Measurements from ENCODE around the gene SERPINI1. TPM values are rescaled to one million over a fixed set of nuclear protein-coding genes. Genes with fewer than 3 reads are reported as not detected.
A peak's percentile ranks its signal among the peaks of the same experiment; 100 is the strongest.

The SERPINI1 gene
- 10 to 100 TPM; 19.3 to 25.2 (median 19.3) TPM for polyA plus RNA-seq

- Mint-ChIP-seq H3K36me3 (no peaks in the 10 kb centered on the region), H3K4me1 (peaks cover 0 to 8% of the 10 kb centered on the region in 2 donors), H3K4me3 (no peak within 1 kb of the TSS), H3K27ac (peak within 1 kb of the TSS in 1 of 6 donors; percentile 36), H3K9me3 (no peaks in the 10 kb centered on the region), H3K27me3 (ENCODE audit: low read depth in 3 of 3) (no peaks in the 10 kb centered on the region)
- DNase-seq: peak; percentile 72 to 74 (median 73)
These were observed at the start of gene SERPINI1 for GRCh38 chr3:167735233-167736138. Gene SERPINI1 (plus strand): TSS chr3:167735721. CDS start chr3:167789129, 53,408 bp downstream.

- H3K36me3 Mint-ChIP-seq: peaks cover 13 to 28% (median 15%) of the 10 kb centered on the region in 3 donors
- peaks cover 18 to 46% of the 10 kb centered on the region in 2 donors for H3K4me1 Mint-ChIP-seq
These were observed 44.2 kb upstream of the SERPINI1 start for GRCh38 chr3:167691366-167691765.

GRCh38 chr3:167694121-167694520 lies 41.4 kb upstream of the SERPINI1 start:
- DNase-seq: no peak
- Mint-ChIP-seq H3K27ac (peak overlapping the region in 5 of 6 donors; percentile 4 to 75 (median 44)), H3K9me3 (no peaks in the 10 kb centered on the region), H3K4me3 (no peak overlapping the region), H3K4me1 (peaks cover 18 to 49% of the 10 kb centered on the region in 2 donors), H3K27me3 (ENCODE audit: low read depth in 3 of 3) (no peaks in the 10 kb centered on the region), H3K36me3 (peaks cover 8 to 27% (median 13%) of the 10 kb centered on the region in 3 donors)

More at GRCh38 chr3:167691366-167691765, 44.2 kb upstream of the SERPINI1 start:
- DNase-seq: peak; percentile 14 to 38 (median 23)
- Mint-ChIP-seq H3K27ac (peak overlapping the region; percentile 57 to 89 (median 83)), H3K4me3 (peak overlapping the region in 3 of 5 donors; percentile 14 to 60 (median 50)), H3K9me3 (no peaks in the 10 kb centered on the region), H3K27me3 (ENCODE audit: low read depth in 3 of 3) (no peaks in the 10 kb centered on the region)

- Mint-ChIP-seq H3K4me3 (no peak overlapping the region), H3K9me3 (no peaks in the 10 kb centered on the region), H3K36me3 (peaks cover 0 to 27% (median 6%) of the 10 kb centered on the region in 3 donors), H3K27me3 (ENCODE audit: low read depth in 3 of 3) (no peaks in the 10 kb centered on the region), H3K27ac (no peak overlapping the region), H3K4me1 (peaks cover 0 to 46% of the 10 kb centered on the region in 2 donors)
- DNase-seq: no peak
These were observed 35.5 kb upstream of the SERPINI1 start for GRCh38 chr3:167700046-167700445.

- Mint-ChIP-seq H3K27ac (no peak overlapping the region), H3K4me1 (peaks cover 5 to 55% of the 10 kb centered on the region in 2 donors), H3K36me3 (peaks cover 0 to 22% (median 6%) of the 10 kb centered on the region in 3 donors), H3K4me3 (no peak overlapping the region), H3K27me3 (ENCODE audit: low read depth in 3 of 3) (no peaks in the 10 kb centered on the region), H3K9me3 (no peaks in the 10 kb centered on the region)
- no peak for DNase-seq
These were observed 34.6 kb upstream of the SERPINI1 start for GRCh38 chr3:167700926-167701325.

- Mint-ChIP-seq H3K4me1 (peaks cover 31 to 72% of the 10 kb centered on the region in 2 donors), H3K9me3 (no peaks in the 10 kb centered on the region), H3K36me3 (peaks cover 0 to 31% (median 6%) of the 10 kb centered on the region in 3 donors), H3K27ac (peak overlapping the region in 4 of 6 donors; percentile 18 to 36 (median 22)), H3K4me3 (no peak overlapping the region), H3K27me3 (ENCODE audit: low read depth in 3 of 3) (peaks cover 0 to 2% (median 0%) of the 10 kb centered on the region in 3 donors)
- DNase-seq: no peak
These were observed 29.7 kb upstream of the SERPINI1 start for GRCh38 chr3:167705840-167706239.

- H3K4me1 Mint-ChIP-seq: peaks cover 68 to 85% of the 10 kb centered on the region in 2 donors
- DNase-seq: no peak
- H3K27me3 Mint-ChIP-seq (ENCODE audit: low read depth in 3 of 3): peaks cover 0 to 2% (median 1%) of the 10 kb centered on the region in 3 donors
- H3K27ac Mint-ChIP-seq: peak overlapping the region in 1 of 6 donors; percentile 47
- H3K9me3 Mint-ChIP-seq: no peaks in the 10 kb centered on the region
- peaks cover 0 to 32% (median 0%) of the 10 kb centered on the region in 3 donors for H3K36me3 Mint-ChIP-seq
- no peak overlapping the region for H3K4me3 Mint-ChIP-seq
These were observed 25.8 kb upstream of the SERPINI1 start for GRCh38 chr3:167709690-167710089.

- H3K27ac Mint-ChIP-seq: peak overlapping the region in 3 of 6 donors; percentile 46 to 64 (median 47)
- H3K36me3 Mint-ChIP-seq: peaks cover 0 to 32% (median 0%) of the 10 kb centered on the region in 3 donors
- no peak for DNase-seq
- H3K4me3 Mint-ChIP-seq: no peak overlapping the region
- no peaks in the 10 kb centered on the region for H3K9me3 Mint-ChIP-seq
- peaks cover 0 to 2% (median 1%) of the 10 kb centered on the region in 3 donors for H3K27me3 Mint-ChIP-seq (ENCODE audit: low read depth in 3 of 3)
- peaks cover 74 to 89% of the 10 kb centered on the region in 2 donors for H3K4me1 Mint-ChIP-seq
These were observed 25.0 kb upstream of the SERPINI1 start for GRCh38 chr3:167710552-167710951.

- Mint-ChIP-seq H3K27ac (peak overlapping the region in 2 of 6 donors; percentile 3 to 8), H3K36me3 (peaks cover 0 to 28% (median 0%) of the 10 kb centered on the region in 3 donors), H3K27me3 (ENCODE audit: low read depth in 3 of 3) (peaks cover 0 to 2% (median 1%) of the 10 kb centered on the region in 3 donors), H3K4me1 (peaks cover 73 to 89% of the 10 kb centered on the region in 2 donors), H3K9me3 (no peaks in the 10 kb centered on the region), H3K4me3 (no peak overlapping the region)
- no peak for DNase-seq
These were observed 24.1 kb upstream of the SERPINI1 start for GRCh38 chr3:167711439-167711838.

- H3K4me1 Mint-ChIP-seq: peaks cover 72 to 82% of the 10 kb centered on the region in 2 donors
- no peak overlapping the region for H3K4me3 Mint-ChIP-seq
- H3K27me3 Mint-ChIP-seq (ENCODE audit: low read depth in 3 of 3): peaks cover 0 to 2% (median 1%) of the 10 kb centered on the region in 3 donors
- DNase-seq: no peak
- no peaks in the 10 kb centered on the region for H3K9me3 Mint-ChIP-seq
- peaks cover 0 to 28% (median 0%) of the 10 kb centered on the region in 3 donors for H3K36me3 Mint-ChIP-seq
- H3K27ac Mint-ChIP-seq: no peak overlapping the region
These were observed 23.1 kb upstream of the SERPINI1 start for GRCh38 chr3:167712445-167712844.

- peak overlapping the region in 4 of 6 donors; percentile 8 to 31 (median 20) for H3K27ac Mint-ChIP-seq
- H3K9me3 Mint-ChIP-seq: no peaks in the 10 kb centered on the region
- no peak for DNase-seq
- peaks cover 0 to 1% (median 0%) of the 10 kb centered on the region in 3 donors for H3K27me3 Mint-ChIP-seq (ENCODE audit: low read depth in 3 of 3)
- H3K36me3 Mint-ChIP-seq: peaks cover 12 to 29% (median 18%) of the 10 kb centered on the region in 3 donors
- H3K4me3 Mint-ChIP-seq: peak overlapping the region in 1 of 5 donors; percentile 1
- peaks cover 65 to 69% of the 10 kb centered on the region in 2 donors for H3K4me1 Mint-ChIP-seq
These were observed 20.6 kb upstream of the SERPINI1 start for GRCh38 chr3:167714871-167715270.

- DNase-seq: no peak
- Mint-ChIP-seq H3K27ac (peak overlapping the region in 1 of 6 donors; percentile 41), H3K27me3 (ENCODE audit: low read depth in 3 of 3) (peaks cover 0 to 1% (median 0%) of the 10 kb centered on the region in 3 donors), H3K36me3 (peaks cover 12 to 23% (median 17%) of the 10 kb centered on the region in 3 donors), H3K9me3 (no peaks in the 10 kb centered on the region), H3K4me1 (peaks cover 57 to 69% of the 10 kb centered on the region in 2 donors), H3K4me3 (no peak overlapping the region)
These were observed 18.6 kb upstream of the SERPINI1 start for GRCh38 chr3:167716920-167717319.

- H3K36me3 Mint-ChIP-seq: peaks cover 12 to 23% (median 17%) of the 10 kb centered on the region in 3 donors
- H3K27me3 Mint-ChIP-seq (ENCODE audit: low read depth in 3 of 3): no peaks in the 10 kb centered on the region
These were observed 16.9 kb upstream of the SERPINI1 start for GRCh38 chr3:167718582-167718981.

More at GRCh38 chr3:167718582-167718981, 16.9 kb upstream of the SERPINI1 start:
- Mint-ChIP-seq H3K4me1 (peaks cover 51 to 68% of the 10 kb centered on the region in 2 donors), H3K27ac (no peak overlapping the region), H3K4me3 (no peak overlapping the region), H3K9me3 (no peaks in the 10 kb centered on the region)
- no peak for DNase-seq
